GM18519 (cell line): ENCODE data around the gene PRX.
"Not testable (repeated sequence)": the region's sequence is repeated elsewhere in the genome, so short reads cannot be mapped to it uniquely, and the experiment has no call there.

Experiments
- ATAC-seq: cut with Tn5 transposase; IDR thresholded peaks from one replicate; pipeline ENCODE4 v1.9.1; 2021; ENCODE audit warnings: mild to moderate bottlenecking, moderate library complexity; ENCODE audit not compliant: unreplicated experiment, low FRiP score

The PRX gene

DNA sequence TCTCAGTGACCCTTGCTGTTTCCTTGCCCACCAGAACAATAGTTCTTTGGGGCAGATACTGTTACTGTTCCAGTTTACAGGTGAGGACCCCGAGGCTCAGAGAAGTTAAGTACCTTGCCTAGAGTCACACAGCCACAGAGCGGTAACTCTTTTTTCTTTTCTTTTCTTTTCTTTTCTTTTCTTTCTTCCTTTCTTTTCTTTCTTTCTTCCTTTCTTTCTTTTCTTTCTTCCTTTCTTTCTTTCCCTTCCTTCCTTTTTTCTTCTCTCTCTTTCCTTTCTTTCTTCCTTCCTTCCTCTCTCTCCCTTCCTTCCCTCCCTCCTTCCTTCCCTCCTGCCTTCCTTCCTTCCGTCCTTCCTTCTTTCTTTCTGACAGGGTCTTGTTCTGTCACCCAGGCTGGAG is 4.9 kb upstream of the PRX start:
- no peak for ATAC-seq

DNA sequence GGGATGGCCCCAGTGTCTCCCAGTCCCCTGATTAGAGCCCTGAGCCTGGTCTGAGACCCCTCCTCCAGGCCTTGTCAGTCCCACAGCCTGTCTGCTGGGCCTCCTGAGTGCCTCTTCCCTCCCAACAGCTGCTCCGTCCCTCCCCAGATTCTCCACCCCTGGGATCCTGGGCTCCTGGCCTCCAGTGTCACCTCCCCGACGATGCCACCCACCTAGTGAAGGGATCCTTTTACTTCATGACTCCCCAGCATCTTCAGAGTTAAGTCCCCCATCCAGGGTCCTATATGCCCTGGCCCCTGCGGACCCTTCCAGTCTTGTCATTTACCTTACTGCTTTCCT is 4.4 kb upstream of the PRX start:
- no peak for ATAC-seq

DNA sequence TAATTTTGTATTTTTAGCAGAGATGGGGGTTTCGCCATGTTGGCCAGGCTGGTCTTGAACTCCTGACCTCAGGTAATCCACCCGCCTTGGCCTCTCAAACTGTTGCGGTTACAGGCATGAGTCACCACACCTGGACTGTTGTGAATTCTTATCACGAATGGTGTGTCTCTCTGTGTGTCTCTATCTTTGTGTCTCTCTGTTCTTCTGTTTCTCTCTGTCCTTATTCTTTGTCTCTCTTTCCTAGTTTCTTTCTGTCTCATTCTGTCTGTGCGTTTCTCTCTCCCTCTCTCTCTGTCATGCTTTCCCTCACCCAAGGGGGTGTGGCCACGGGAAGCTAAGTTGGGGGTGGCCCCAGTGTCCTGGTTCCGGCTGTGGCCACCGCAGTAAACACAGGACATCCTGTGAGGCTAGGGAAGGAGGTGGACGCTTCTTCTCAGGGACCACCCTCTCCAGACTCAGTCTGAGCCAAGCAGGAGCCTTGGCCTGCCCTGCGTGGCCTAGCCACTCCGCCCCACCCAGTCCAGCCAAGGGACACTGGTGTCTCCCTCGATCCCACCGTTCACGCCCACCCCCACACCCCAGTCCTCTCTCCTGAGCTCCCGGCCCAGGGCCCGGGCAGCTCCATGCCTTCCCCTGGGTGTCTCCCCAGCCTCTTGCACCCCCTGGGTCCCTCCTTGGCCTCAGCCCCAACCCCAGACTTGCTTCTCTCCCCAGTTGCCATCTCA is 3.9 kb upstream of the PRX start:
- ATAC-seq, result no peak

DNA sequence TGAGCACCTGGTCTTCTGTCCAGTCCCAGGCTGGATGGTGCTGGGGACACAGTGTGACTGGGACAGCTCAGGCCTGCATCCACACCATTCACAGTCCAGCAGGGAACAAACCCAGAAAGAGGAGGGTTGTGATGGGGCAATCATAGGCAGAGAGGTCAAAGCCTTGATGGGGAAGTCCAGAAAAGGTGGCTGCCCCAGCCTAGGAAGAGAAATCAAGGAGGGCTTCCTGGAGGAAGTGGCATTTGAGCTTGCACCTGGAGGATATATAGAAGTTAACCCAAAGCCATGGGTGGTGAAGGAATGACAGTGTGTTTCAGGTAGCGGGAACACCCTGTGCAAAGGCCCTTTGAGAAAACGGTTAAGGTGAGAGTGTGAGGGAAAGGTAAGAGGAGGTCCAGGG is 2.6 kb upstream of the PRX start:
- no peak for ATAC-seq

DNA sequence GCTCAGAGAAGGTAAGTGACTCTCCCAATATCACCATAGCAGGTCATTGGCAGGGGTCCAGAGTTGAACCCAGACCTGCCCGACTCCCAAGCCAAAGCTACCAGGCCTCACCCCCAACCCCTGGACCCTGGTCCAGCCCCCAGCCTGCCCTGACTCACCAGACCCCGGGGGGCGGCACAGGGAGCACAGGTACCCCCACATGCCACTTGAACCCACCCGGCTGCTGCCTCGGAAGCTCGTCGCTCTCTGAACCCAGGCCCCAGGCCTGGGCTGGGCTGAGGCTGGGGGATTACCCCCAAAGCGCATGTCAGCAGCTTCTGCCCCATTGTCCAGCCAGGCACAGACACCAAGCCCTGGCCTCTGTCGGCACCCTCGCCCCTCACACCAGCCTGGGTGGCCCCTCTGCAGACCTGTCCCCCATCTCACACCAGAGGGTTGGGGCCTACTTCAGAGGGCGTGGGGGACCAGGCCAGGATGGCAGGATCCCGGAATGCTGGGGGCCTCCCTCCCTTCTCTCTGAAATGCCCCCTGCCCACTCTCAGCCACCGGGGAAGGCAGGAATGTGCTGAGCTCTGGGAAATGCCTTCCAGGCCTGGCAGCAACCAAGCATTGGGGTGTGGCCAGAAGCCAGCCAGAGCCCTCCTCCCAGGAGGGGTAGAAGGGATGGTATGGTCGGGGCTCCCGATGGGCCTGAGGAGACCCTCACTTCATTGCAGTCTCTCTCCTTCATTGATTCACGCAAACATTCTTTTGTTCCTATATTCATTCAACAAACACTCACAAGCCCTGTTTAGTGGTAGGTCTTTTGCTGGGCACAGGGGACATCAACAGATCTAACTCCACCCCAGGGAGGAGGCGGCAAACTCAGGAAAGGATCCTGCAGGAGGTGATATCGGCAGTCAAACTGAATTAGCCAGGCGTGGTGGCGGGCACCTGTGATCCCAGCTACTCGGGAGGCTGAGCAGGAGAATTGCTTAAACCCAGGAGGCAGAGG is 1.7 kb upstream of the PRX start:
- no peak for ATAC-seq

DNA sequence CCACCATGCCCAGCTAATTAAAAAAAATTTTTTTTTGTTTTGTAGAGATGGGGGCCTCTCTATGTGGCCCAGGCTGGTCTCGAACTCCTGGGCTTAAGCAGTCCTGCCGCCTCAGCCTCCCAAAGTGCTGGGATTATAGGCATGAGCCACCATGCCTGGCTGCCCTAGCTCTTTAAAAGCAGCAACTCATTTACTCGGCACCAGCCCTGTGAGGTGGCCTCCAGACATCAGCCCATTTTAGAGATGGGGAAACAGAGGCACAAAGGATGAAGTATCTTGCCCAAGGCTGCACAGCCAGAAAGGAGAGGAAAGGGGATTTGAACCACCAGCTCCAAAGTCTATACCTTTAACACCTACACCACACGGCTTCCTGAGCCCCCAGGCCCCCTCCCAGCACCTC is 312 bp downstream of the PRX start:
- no peak for ATAC-seq

DNA sequence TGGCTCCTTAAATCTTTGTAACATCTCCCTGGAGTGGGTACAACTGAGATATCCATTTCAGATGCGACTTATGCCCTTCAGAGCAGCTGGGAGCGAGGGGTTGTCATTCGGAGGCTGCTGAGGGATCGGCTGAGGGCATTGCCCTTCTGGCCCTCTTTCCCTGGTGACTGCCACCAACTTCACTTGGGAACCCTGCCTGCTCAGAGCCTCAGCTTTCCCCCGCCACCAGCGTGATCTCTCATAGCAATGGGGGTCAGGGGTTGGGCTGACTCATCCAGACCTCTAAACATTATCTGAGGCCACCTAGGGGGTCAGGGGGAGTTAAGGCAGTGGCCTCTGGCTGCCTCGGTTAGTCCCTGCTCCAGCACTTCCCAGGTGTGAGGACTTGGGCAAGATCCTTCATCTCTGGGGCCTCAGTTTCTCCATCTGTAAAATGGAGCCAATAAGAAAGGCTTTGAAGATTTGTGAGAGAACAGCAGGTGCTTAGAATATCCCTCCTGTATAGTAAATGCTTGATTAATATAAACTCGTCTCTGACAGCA is 1.1 kb downstream of the PRX start:
- ATAC-seq, result no peak

DNA sequence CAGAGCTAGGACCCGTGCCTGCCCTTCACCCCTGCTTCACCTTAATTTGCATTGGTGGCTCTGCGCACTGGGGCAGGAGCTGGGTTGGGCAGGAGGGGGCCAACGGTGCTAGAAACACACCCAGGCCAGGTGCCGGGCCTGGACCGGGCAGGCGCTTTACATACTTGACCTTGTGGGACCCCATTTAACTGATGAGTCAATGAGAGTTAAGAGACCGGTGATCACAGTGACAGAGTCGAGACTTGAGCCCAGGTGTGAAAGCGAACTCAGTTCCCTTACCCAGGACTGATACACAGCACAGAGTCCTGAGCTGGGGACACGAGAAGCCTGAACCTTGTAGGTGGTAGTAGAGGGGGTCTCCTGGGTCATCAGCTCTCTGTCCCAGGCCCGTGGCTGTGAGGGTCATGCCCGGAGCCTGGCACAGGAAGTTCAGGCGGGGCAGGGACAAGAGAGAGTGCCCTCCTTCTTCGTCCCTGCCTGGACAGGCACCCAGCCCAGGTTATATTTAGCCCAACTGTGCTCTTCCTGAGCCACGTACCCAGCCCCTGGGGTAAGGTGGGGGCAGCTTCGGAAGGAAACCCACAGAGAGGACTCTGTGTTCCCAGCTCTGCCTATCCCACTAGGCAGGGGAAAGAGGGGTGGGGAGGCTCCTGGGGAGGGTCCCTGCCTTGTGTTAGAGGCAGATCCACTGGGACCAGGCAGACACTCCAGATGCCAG is 1.9 kb downstream of the PRX start:
- no peak for ATAC-seq

DNA sequence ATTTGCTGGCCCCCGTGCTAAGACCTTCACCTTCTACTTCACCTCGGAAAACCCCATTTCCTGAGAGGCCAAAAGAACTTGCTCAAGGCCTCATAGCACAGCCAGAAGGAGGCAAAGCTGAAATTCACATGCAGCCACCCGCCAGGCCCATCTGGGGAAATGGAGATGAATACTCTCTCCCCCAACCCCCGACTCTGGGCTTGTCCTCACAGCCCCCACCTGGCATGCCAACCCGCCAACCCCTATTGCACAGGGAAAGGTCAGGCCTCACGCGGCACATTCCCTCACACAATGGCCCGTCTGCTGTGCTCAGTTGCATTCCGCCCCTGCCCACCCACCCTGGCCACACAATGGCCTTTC is 3.2 kb downstream of the PRX start:
- no peak for ATAC-seq

DNA sequence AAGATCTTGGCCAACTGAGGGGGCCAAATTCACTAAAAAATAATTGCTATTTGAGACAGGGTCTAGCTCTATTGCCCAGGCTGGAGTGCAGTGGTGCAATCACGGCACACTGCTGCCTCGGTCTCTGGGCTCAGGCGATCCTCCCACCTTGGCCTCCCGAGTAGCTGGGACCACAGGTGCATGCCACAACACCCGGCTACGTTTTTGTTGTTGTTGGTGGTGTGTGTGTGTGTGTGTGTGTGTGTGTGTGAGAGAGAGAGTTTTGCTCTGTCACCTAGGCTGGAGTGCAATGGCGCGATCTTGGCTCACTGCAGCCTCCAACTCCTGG is 4.6 kb downstream of the PRX start:
- ATAC-seq, result not testable (repeated sequence)

DNA sequence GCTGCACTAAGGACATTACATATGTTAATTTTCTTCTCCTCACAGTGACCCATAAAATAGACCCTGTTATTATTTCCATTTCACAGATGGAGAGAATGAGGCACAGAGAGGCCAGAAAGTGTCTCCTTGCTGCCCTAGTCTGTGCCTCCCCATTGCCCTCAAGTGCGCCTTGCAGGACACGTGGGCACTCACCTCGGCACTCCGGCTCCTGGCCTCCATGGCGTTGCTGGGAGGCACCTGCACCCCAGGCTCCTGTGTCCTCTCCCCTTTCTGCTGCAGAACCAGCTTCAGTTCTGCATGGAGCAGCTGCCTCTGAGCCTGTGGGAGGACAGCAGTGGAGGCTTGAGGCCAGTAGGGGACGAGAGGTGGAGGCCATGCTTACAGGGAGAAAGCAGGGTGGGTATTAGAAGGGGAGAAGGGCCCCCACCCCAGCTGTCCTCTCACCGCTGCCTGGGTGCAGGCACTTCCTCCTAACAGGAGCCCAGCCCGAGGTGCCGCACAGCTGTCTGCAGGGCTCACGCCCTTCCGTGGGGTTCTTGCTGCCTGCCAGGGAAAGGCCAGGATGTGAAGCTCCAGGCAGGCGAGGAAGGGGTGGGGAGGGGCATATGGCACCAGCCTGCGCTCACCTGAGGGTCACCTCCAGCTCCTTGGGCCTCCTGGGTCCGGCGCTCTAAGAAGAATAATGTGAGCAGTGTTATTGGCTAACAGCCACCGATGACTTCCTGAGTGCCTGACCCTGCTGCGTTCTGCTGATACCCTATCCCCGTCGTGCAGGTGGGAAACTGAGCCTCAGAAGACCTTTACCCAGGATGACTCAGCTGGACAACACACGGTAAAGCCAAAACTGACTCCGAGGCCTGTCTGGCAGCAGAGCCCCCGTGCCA is 5.2 kb downstream of the PRX start:
- ATAC-seq, result no peak

DNA sequence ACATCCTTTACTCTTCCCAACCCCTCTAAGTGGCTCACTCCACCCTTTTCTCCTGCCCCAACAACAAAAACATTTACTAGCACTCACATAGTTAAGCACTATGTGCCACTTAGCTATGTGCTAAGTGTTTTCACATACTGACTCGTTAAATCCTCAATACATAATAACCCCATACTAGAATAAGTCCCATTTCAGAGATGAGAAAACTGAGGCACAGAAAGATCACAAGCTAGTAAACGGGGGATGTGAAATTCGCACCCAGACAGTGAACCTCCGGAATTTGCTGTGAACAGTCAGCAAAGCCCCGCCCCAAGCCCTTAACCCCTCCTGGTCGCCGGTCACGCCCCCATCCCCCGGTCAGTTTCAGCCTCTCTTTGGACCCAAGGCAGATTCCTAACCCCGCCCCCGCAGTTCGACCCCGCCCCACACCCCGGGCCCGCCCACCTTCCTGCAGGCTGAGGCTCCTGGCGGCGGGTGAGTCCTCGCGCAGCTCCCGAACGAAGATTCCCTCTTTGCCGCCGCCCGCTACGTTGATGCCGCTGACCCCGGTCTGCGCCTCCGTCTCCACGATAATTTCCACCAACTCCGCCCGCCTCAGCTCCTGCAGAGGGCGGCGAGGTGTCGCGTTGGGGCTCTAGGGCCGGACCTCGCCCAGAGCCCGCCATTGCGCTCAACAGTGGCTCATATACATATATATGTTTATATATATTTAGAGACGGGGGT is 9.8 kb downstream of the PRX start:
- ATAC-seq, result no peak

DNA sequence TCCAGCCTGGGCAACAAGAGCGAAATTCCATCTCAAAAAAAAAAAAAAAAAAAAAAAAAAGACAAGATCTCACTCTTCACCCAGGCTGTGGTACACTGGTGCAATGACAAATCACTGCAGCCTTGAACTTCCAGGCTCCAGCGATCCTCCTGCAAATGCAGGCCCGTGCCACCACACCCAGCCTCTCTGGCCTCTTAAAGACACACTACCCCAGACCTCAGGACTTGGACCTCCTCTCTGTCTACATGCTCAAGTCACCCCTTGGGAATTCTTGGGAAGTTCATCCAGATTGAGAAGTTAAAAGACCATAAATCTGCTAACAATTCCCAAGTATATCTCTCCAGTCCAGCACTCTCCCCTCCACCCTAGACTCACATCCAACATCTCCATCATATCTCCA is 12.6 kb downstream of the PRX start:
- no peak for ATAC-seq

DNA sequence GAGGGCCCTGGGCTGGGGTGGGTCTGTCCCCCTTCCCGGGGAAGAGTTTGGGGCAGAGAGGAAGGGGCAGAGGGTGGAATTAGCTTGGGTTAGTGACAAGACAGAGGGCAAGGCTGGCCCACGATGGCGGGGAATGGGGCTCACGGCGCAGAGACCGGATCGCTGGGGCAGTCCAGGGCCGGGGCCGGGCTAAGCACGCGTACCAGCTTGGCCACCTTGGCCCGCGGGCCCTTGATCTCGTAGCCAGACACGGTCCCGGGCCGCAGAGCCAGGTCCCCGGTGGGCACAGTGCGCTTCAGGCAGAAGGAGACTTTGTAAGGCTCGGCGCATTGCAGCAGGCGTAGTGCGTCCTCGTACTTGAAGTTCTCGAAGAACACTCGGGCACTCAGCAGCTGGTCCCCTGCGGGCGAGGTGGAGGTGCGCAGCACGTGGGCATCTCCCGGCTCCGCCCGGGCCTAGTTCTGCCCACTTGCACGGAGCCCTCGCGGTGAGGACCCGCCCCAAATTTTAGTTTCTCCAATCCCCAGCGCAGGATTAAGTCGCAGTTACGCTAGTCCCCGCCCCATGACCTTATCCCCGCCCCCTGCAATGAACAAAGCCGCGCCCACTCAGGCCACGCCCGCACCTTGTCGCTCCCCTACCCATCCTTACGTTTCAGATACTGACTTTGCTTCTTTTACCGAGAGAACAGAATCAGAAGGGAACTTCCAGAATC is 14.6 kb downstream of the PRX start:
- no peak for ATAC-seq

DNA sequence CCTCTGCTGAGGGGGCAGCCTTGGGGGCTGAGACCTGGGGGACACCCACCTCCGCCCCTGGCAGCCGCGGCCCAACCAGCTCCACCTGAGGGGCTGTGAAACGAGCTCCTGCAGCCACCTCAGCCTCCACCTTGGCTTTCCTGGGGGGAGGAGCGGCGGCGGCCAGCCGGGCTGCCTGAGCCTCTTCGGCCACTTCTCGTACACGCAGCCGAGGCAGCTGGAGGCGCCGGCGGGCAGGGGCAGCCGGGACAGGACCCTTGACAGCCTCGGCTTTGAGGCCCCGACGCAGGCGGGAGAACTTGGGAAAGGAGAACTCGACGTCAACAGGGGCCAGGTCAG is 15.6 kb downstream of the PRX start:
- ATAC-seq, result no peak

DNA sequence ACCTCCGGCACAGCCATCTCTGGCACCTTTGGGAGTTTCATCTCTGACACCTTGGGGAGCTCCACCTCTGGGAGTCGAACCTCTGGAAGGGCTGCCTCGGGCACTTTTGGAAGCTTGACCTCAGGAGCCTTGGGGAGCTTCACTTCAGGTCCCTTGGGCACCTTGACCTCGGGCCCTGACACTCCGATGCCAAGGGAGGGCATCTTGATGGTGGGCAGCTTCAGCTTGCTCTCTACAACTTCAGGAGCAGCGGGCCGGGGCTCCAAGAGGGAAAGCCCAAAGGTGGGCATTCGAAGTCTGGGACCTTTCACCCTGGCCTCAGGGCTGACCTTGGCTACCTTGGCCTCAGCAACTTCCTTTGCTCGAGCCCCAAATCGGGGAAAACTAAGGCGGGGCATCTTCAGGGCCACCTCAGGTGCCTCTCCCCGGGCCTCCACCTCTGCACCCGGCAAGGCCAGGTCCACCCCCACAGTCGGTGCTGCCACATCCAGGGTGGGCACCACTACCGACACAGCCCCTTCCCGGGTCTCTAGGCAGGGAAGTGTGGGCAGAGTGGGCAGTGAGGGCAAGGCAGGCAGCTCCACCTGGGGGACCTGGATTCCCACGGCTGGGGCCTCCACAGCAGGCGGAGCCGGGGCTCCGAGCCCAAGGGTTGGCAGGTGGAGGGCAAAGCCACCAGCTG is 16.2 kb downstream of the PRX start:
- no peak for ATAC-seq

DNA sequence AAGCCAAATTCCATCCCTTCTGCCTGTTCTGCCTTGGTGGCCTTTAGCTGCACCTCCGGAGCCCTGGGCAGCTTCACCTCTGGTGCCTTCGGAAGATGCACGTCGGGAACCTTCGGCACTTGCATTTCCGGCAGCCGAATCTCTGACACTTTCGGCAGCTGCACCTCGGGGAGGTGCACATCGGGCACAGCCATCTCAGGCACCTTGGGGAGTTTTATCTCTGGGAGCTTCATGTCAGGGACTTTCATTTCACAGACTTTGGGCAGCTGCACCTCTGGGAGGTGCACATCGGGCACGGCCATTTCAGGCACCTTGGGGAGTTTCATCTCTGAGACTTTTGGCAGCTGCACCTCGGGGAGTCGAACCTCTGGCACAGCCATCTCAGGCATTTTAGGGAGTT is 17.2 kb downstream of the PRX start:
- no peak for ATAC-seq

DNA sequence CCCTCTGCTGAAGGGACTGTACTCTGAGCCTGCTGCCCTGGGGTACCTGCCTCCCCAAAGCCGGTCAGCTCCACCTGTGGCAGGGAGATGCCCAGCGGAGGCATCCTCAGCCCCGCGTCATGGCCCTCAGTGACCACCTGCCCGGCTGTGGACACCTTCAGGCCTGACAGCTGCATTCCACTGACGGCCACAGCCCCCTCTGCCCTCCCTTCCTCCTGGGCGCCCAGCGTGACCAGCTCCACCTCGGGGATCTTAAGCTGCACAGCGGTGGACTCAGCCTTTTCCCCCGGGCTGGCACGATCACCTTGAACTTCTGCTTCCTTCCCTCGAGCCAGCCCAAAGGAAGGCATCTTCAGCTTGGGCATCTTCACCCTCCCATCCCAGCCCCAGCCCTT is 18.4 kb downstream of the PRX start:
- no peak for ATAC-seq
